PC-9 (cell line): Measurements from ENCODE around the gene DELE1.

Experiments
- EZH2 ChIP-seq: fragments of 200-600 bp; sonication (generic); IDR thresholded peaks from 2 replicates; pipeline ENCODE4 v1.8.0; 2017; ENCODE audit warnings: antibody characterized with exemption, low read depth
- TF ChIP-seq, protein P1 (sequence below): fragments of 200-600 bp; sonication (generic); conservative IDR thresholded peaks from 2 replicates; pipeline ENCODE4 v1.6.1; 2017; ENCODE audit warnings: mixed run types, antibody characterized with exemption, mild to moderate bottlenecking, moderate library complexity

DNA sequence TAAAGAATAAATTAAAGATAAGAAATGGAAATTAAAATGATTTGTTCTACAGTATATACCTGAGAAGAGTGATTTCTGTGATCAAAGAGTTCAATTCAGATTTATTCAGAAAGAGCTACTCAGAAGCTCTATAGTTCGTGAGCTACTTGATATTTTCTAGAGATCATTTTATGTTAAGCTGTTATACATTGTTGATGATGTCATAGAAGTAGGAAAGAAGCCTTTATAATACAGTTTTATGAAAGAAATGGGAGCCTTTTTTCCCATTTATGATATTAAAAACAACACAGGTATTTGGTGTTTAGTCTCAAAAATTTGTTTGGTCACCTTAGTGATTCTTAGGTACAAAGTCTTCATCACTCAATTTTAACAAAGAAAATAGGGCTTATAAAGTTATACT, 66.0 kb downstream of the DELE1 start:
- TF ChIP-seq, protein P1, sequence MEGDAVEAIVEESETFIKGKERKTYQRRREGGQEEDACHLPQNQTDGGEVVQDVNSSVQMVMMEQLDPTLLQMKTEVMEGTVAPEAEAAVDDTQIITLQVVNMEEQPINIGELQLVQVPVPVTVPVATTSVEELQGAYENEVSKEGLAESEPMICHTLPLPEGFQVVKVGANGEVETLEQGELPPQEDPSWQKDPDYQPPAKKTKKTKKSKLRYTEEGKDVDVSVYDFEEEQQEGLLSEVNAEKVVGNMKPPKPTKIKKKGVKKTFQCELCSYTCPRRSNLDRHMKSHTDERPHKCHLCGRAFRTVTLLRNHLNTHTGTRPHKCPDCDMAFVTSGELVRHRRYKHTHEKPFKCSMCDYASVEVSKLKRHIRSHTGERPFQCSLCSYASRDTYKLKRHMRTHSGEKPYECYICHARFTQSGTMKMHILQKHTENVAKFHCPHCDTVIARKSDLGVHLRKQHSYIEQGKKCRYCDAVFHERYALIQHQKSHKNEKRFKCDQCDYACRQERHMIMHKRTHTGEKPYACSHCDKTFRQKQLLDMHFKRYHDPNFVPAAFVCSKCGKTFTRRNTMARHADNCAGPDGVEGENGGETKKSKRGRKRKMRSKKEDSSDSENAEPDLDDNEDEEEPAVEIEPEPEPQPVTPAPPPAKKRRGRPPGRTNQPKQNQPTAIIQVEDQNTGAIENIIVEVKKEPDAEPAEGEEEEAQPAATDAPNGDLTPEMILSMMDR: no peak
- no peak for TF ChIP-seq EZH2
